OCI-LY1 (cell line): ENCODE results near the gene FAM13A.

Experiments used
- H2AFZ ChIP-seq: fragments of 200-600 bp; sonication (generic), shearing (Covaris generic); 2 replicates; pipeline ENCODE4 v1.6.0; 2014; ENCODE audit warnings: antibody characterized with exemption, mild to moderate bottlenecking, low read length
- H3F3A ChIP-seq: fragments of 200-600 bp; sonication (generic), shearing (Covaris generic); 2 replicates; pipeline ENCODE4 v1.6.0; 2014; ENCODE audit warnings: mild to moderate bottlenecking, antibody characterized with exemption, low read length, moderate library complexity; ENCODE audit not compliant: insufficient read depth
- H3K27ac ChIP-seq: fragments of 200-600 bp; sonication (generic); 2 replicates; pipeline ENCODE4 v1.5.1; 2014; ENCODE audit warnings: low read length, mixed run types, mild to moderate bottlenecking, low read depth; ENCODE audit not compliant: poor library complexity, severe bottlenecking
- H3K27me3 ChIP-seq: fragments of 200-600 bp; sonication (generic); 2 replicates; pipeline ENCODE4 v1.6.0; 2014; ENCODE audit warnings: antibody characterized with exemption, mild to moderate bottlenecking, low read length, moderate library complexity; ENCODE audit not compliant: insufficient read depth
- H3K36me3 ChIP-seq: fragments of 200-600 bp; sonication (generic); 2 replicates; pipeline ENCODE4 v1.6.1; 2014; ENCODE audit warnings: mild to moderate bottlenecking, antibody characterized with exemption, low read length, moderate library complexity, mixed read lengths; ENCODE audit not compliant: insufficient read depth
- H3K4me1 ChIP-seq: fragments of 200-600 bp; sonication (generic); 2 replicates; pipeline ENCODE4 v1.5.1; 2014; ENCODE audit warnings: mild to moderate bottlenecking, low read length, moderate library complexity; ENCODE audit not compliant: insufficient read depth, severe bottlenecking
- H3K4me2 ChIP-seq: fragments of 200-600 bp; sonication (generic), shearing (Covaris generic); 2 replicates; pipeline ENCODE4 v1.6.1; 2014; ENCODE audit warnings: low read length
- H3K4me3 ChIP-seq: fragments of 200-600 bp; sonication (generic); 2 replicates; pipeline ENCODE4 v1.5.1; 2014; ENCODE audit warnings: low read length, low read depth, mild to moderate bottlenecking, mixed read lengths; ENCODE audit not compliant: poor library complexity, severe bottlenecking
- H3K79me2 ChIP-seq: fragments of 200-600 bp; shearing (Covaris generic); 2 replicates; pipeline ENCODE4 v1.6.1; 2016; ENCODE audit warnings: mixed run types, low read length, mixed read lengths; ENCODE audit not compliant: insufficient read depth
- H3K9ac ChIP-seq: fragments of 200-600 bp; sonication (generic), shearing (Covaris generic); 2 replicates; pipeline ENCODE4 v1.6.1; 2014; ENCODE audit warnings: mild to moderate bottlenecking, low read length, mixed read lengths
- H3K9me2 ChIP-seq: fragments of 200-600 bp; sonication (generic), shearing (Covaris generic); 2 replicates; pipeline ENCODE4 v1.6.1; 2014; ENCODE audit warnings: low read depth, mild to moderate bottlenecking, low read length, mixed read lengths
- H3K9me3 ChIP-seq: fragments of 200-600 bp; shearing (Covaris generic); 2 replicates; pipeline ENCODE4 v1.6.1; 2014; ENCODE audit warnings: low read length, mixed read lengths
- H4K20me1 ChIP-seq: fragments of 200-600 bp; sonication (generic), shearing (Covaris generic); 2 replicates; pipeline ENCODE4 v1.6.0; 2016; ENCODE audit warnings: mild to moderate bottlenecking, low read length; ENCODE audit not compliant: insufficient read depth
- EZH2 ChIP-seq: fragments of 200-600 bp; sonication (generic), shearing (Covaris generic); IDR thresholded peaks from 2 replicates; pipeline ENCODE4 v1.8.0; 2017; ENCODE audit warnings: borderline replicate concordance, mixed run types, mild to moderate bottlenecking, antibody characterized with exemption, low read length, moderate library complexity, mixed read lengths
- TF ChIP-seq, protein P1 (sequence below): fragments of 200-600 bp; sonication (generic), shearing (Covaris generic); IDR thresholded peaks from 2 replicates; pipeline ENCODE4 v1.5.1; 2017; ENCODE audit warnings: mild to moderate bottlenecking, antibody characterized with exemption, low read length, moderate library complexity, mixed read lengths

FAM13A gene

GRCh38 chr4:88803600-88804096 lies 253.3 kb downstream of the FAM13A start:
- no peaks in the 10 kb centered on the region for H3K79me2 ChIP-seq
- no peak overlapping the region for H3K4me2 ChIP-seq
- TF ChIP-seq EZH2, result no peak
- TF ChIP-seq, protein P1, sequence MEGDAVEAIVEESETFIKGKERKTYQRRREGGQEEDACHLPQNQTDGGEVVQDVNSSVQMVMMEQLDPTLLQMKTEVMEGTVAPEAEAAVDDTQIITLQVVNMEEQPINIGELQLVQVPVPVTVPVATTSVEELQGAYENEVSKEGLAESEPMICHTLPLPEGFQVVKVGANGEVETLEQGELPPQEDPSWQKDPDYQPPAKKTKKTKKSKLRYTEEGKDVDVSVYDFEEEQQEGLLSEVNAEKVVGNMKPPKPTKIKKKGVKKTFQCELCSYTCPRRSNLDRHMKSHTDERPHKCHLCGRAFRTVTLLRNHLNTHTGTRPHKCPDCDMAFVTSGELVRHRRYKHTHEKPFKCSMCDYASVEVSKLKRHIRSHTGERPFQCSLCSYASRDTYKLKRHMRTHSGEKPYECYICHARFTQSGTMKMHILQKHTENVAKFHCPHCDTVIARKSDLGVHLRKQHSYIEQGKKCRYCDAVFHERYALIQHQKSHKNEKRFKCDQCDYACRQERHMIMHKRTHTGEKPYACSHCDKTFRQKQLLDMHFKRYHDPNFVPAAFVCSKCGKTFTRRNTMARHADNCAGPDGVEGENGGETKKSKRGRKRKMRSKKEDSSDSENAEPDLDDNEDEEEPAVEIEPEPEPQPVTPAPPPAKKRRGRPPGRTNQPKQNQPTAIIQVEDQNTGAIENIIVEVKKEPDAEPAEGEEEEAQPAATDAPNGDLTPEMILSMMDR, result no peak

GRCh38 chr4:88802585-88803286 lies 254.2 kb downstream of the FAM13A start:
- Histone ChIP-seq H3K27ac (no peak overlapping the region), H3K36me3 (no peaks in the 10 kb centered on the region), H4K20me1 (no peaks in the 10 kb centered on the region), H3F3A (no peaks in the 10 kb centered on the region), H3K27me3 (no peaks in the 10 kb centered on the region), H3K4me3 (no peak overlapping the region), H3K79me2 (no peaks in the 10 kb centered on the region), H3K9me3 (no peaks in the 10 kb centered on the region), H3K9me2 (no peaks in the 10 kb centered on the region), H3K4me1 (no peaks in the 10 kb centered on the region), H3K9ac (no peak overlapping the region), H2AFZ (no peak overlapping the region), H3K4me2 (no peak overlapping the region)
- TF ChIP-seq, protein P1, result no peak
- TF ChIP-seq EZH2, result no peak

More at GRCh38 chr4:88803600-88804096, 253.3 kb downstream of the FAM13A start:
- no peaks in the 10 kb centered on the region for H3K9me3 ChIP-seq
- no peaks in the 10 kb centered on the region for H4K20me1 ChIP-seq
- no peak overlapping the region for H3K27ac ChIP-seq
- H2AFZ ChIP-seq, result no peak overlapping the region
- H3K9ac ChIP-seq, result no peak overlapping the region
- no peaks in the 10 kb centered on the region for H3F3A ChIP-seq
- H3K9me2 ChIP-seq, result no peaks in the 10 kb centered on the region
- no peaks in the 10 kb centered on the region for H3K36me3 ChIP-seq
- H3K27me3 ChIP-seq, result no peaks in the 10 kb centered on the region
- no peak overlapping the region for H3K4me3 ChIP-seq
- no peaks in the 10 kb centered on the region for H3K4me1 ChIP-seq

- no peaks in the 10 kb centered on the region for H3K9me3 ChIP-seq
- no peaks in the 10 kb centered on the region for H3K36me3 ChIP-seq
- no peak overlapping the region for H2AFZ ChIP-seq
- no peaks in the 10 kb centered on the region for H3K27me3 ChIP-seq
- no peaks in the 10 kb centered on the region for H4K20me1 ChIP-seq
- H3K9ac ChIP-seq, result no peak overlapping the region
- no peak overlapping the region for H3K27ac ChIP-seq
- H3K4me1 ChIP-seq, result no peaks in the 10 kb centered on the region
- no peaks in the 10 kb centered on the region for H3F3A ChIP-seq
- H3K9me2 ChIP-seq, result no peaks in the 10 kb centered on the region
- H3K4me3 ChIP-seq, result no peak overlapping the region
- H3K79me2 ChIP-seq, result no peaks in the 10 kb centered on the region
- no peak for TF ChIP-seq EZH2
- TF ChIP-seq, protein P1, result peak; percentile 9; the same call in 1 of the 2 replicates
- H3K4me2 ChIP-seq, result no peak overlapping the region
Observed at GRCh38 chr4:88802138-88802537, 254.8 kb downstream of the FAM13A start.
